Measurements from ENCODE around the gene ORM2. TPM values are rescaled to one million over a fixed set of nuclear protein-coding genes. Genes with fewer than 3 reads are reported as not detected.
"Not testable (repeated sequence)": the region's sequence is repeated elsewhere in the genome, so short reads cannot be mapped to it uniquely, and the experiment has no call there.

The ORM2 gene
- polyA plus RNA-seq, 3 donors = 0.30 to 0.33 TPM; not detected in 1

GRCh38 chr9:114330636-114331035 is 967 bp downstream of the ORM2 start:
- Histone ChIP-seq H3K4me3 (replicated peaks in 1 of 3; ENCODE audit: low read depth in 2 of 3, low read length in 3 of 3) (no peak overlapping the region), H3K27me3 (ENCODE audit: control insufficient read depth in 2 of 2, insufficient read depth in 2 of 2, low read length in 2 of 2) (no peaks in the 10 kb centered on the region), H3K36me3 (replicated peaks in 1 of 2; ENCODE audit: control insufficient read depth in 1 of 2, insufficient read depth in 2 of 2, low read length in 2 of 2) (peaks cover 15 to 20% of the 10 kb centered on the region in 2 donors), H3K9ac (ENCODE audit: insufficient read depth, low read length, poor library complexity, severe bottlenecking) (no peak overlapping the region), H2AFZ (ENCODE audit: insufficient read depth, low read depth, low read length, poor library complexity, severe bottlenecking) (no peak overlapping the region), H3K9me3 (replicated peaks in 1 of 2; ENCODE audit: control insufficient read depth in 1 of 2, insufficient read depth in 1 of 2, low read length in 2 of 2) (peaks cover 11 to 18% of the 10 kb centered on the region in 2 donors), H3K79me2 (ENCODE audit: insufficient read depth, low read length) (no peaks in the 10 kb centered on the region), H4K20me1 (ENCODE audit: insufficient read depth, low read length) (peaks cover 18% of the 10 kb centered on the region), H3K4me2 (replicated peaks; ENCODE audit: extremely low read depth, low read length, poor library complexity, severe bottlenecking) (no peak overlapping the region), H3K4me1 (ENCODE audit: control insufficient read depth in 1 of 2, insufficient read depth in 2 of 2, low read length in 2 of 2) (no peaks in the 10 kb centered on the region), H3K27ac (ENCODE audit: low read depth in 1 of 2, low read length in 2 of 2) (no peak overlapping the region)
- no peak for DNase-seq
- Mint-ChIP-seq H3K36me3 (peaks cover 11 to 15% of the 10 kb centered on the region in 2 donors), H3K4me1 (peaks cover 3% of the 10 kb centered on the region), H3K4me3 (no peak overlapping the region), H3K27me3 (ENCODE audit: low read depth in 3 of 3) (peaks cover 0 to 6% (median 3%) of the 10 kb centered on the region in 3 donors), H3K27ac (no peak overlapping the region), H3K9me3 (peaks cover 9 to 13% (median 10%) of the 10 kb centered on the region in 7 donors)
- 83% methylated on average over 4 of the region's 10 CpGs for WGBS (ENCODE audit: insufficient coverage)
- TF ChIP-seq, protein P1, sequence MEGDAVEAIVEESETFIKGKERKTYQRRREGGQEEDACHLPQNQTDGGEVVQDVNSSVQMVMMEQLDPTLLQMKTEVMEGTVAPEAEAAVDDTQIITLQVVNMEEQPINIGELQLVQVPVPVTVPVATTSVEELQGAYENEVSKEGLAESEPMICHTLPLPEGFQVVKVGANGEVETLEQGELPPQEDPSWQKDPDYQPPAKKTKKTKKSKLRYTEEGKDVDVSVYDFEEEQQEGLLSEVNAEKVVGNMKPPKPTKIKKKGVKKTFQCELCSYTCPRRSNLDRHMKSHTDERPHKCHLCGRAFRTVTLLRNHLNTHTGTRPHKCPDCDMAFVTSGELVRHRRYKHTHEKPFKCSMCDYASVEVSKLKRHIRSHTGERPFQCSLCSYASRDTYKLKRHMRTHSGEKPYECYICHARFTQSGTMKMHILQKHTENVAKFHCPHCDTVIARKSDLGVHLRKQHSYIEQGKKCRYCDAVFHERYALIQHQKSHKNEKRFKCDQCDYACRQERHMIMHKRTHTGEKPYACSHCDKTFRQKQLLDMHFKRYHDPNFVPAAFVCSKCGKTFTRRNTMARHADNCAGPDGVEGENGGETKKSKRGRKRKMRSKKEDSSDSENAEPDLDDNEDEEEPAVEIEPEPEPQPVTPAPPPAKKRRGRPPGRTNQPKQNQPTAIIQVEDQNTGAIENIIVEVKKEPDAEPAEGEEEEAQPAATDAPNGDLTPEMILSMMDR (IDR thresholded peaks at IDR 0.05) = no peak
- intact Hi-C loops (cut with micrococcal nuclease) = no loop called here

- DNase-seq; H3K9ac ChIP-seq (ENCODE audit: insufficient read depth, low read length, poor library complexity, severe bottlenecking); H2AFZ ChIP-seq (ENCODE audit: insufficient read depth, low read depth, low read length, poor library complexity, severe bottlenecking); H3K27ac ChIP-seq (ENCODE audit: low read depth in 1 of 2, low read length in 2 of 2); H3K4me1 ChIP-seq (ENCODE audit: control insufficient read depth in 1 of 2, insufficient read depth in 2 of 2, low read length in 2 of 2); H3K4me3 Mint-ChIP-seq; H3K27ac Mint-ChIP-seq; H3K4me1 Mint-ChIP-seq; H3K27me3 ChIP-seq (ENCODE audit: control insufficient read depth in 2 of 2, insufficient read depth in 2 of 2, low read length in 2 of 2); H3K4me3 ChIP-seq (replicated peaks in 1 of 3; ENCODE audit: low read depth in 2 of 3, low read length in 3 of 3); H3K27me3 Mint-ChIP-seq (ENCODE audit: low read depth in 3 of 3); H3K4me2 ChIP-seq (replicated peaks; ENCODE audit: extremely low read depth, low read length, poor library complexity, severe bottlenecking); intact Hi-C loops (cut with micrococcal nuclease); H3K79me2 ChIP-seq (ENCODE audit: insufficient read depth, low read length): not testable (repeated sequence)
- Histone ChIP-seq H3K36me3 (replicated peaks in 1 of 2; ENCODE audit: control insufficient read depth in 1 of 2, insufficient read depth in 2 of 2, low read length in 2 of 2) (peaks cover 24 to 28% of the 10 kb centered on the region in 2 donors), H3K9me3 (replicated peaks in 1 of 2; ENCODE audit: control insufficient read depth in 1 of 2, insufficient read depth in 1 of 2, low read length in 2 of 2) (peaks cover 11 to 18% of the 10 kb centered on the region in 2 donors), H4K20me1 (ENCODE audit: insufficient read depth, low read length) (peaks cover 27% of the 10 kb centered on the region)
- WGBS (ENCODE audit: insufficient coverage) = 88% methylated on average over 9 of the region's 19 CpGs
- Mint-ChIP-seq H3K36me3 (peaks cover 19 to 24% of the 10 kb centered on the region in 2 donors), H3K9me3 (peaks cover 10 to 16% (median 12%) of the 10 kb centered on the region in 7 donors)
Observed at GRCh38 chr9:114331229-114332195, 1.8 kb downstream of the ORM2 start.

- Mint-ChIP-seq H3K9me3 (peaks cover 10 to 16% (median 12%) of the 10 kb centered on the region in 7 donors), H3K27ac (peak overlapping the region in 1 of 7 donors; percentile 79), H3K36me3 (peaks cover 29 to 34% of the 10 kb centered on the region in 2 donors)
- H3K79me2 ChIP-seq (ENCODE audit: insufficient read depth, low read length); H3K4me1 Mint-ChIP-seq; H3K4me2 ChIP-seq (replicated peaks; ENCODE audit: extremely low read depth, low read length, poor library complexity, severe bottlenecking); H3K27me3 Mint-ChIP-seq (ENCODE audit: low read depth in 3 of 3); H3K4me1 ChIP-seq (ENCODE audit: control insufficient read depth in 1 of 2, insufficient read depth in 2 of 2, low read length in 2 of 2); H3K9ac ChIP-seq (ENCODE audit: insufficient read depth, low read length, poor library complexity, severe bottlenecking); intact Hi-C loops (cut with micrococcal nuclease); H2AFZ ChIP-seq (ENCODE audit: insufficient read depth, low read depth, low read length, poor library complexity, severe bottlenecking); H3K4me3 Mint-ChIP-seq; H3K27ac ChIP-seq (ENCODE audit: low read depth in 1 of 2, low read length in 2 of 2); H3K4me3 ChIP-seq (replicated peaks in 1 of 3; ENCODE audit: low read depth in 2 of 3, low read length in 3 of 3); H3K27me3 ChIP-seq (ENCODE audit: control insufficient read depth in 2 of 2, insufficient read depth in 2 of 2, low read length in 2 of 2); DNase-seq: not testable (repeated sequence)
- H3K9me3 ChIP-seq (replicated peaks in 1 of 2; ENCODE audit: control insufficient read depth in 1 of 2, insufficient read depth in 1 of 2, low read length in 2 of 2) = peaks cover 11 to 16% of the 10 kb centered on the region in 2 donors
- WGBS (ENCODE audit: insufficient coverage) = no CpG with 5 or more reads among the region's 4 CpGs
- peaks cover 34 to 38% of the 10 kb centered on the region in 2 donors for H3K36me3 ChIP-seq (replicated peaks in 1 of 2; ENCODE audit: control insufficient read depth in 1 of 2, insufficient read depth in 2 of 2, low read length in 2 of 2)
- peaks cover 36% of the 10 kb centered on the region for H4K20me1 ChIP-seq (ENCODE audit: insufficient read depth, low read length)
Observed at GRCh38 chr9:114332474-114333040, 2.9 kb downstream of the ORM2 start.

Measured in CD14-positive monocyte (primary cell).